HG02588 (cell line): ENCODE data around the gene LRP1B.

ENCODE experiments used
- ATAC-seq: cut with Tn5 transposase; IDR thresholded peaks from one replicate; pipeline ENCODE4 v1.9.1; 2021; ENCODE audit warnings: mild to moderate bottlenecking, moderate library complexity; ENCODE audit not compliant: unreplicated experiment

Gene LRP1B

GRCh38 chr2:140246058-140246457, 1884.8 kb downstream of the LRP1B start:
- no peak for ATAC-seq

- no peak for ATAC-seq
These were observed 1887.9 kb downstream of the LRP1B start for GRCh38 chr2:140242889-140243288.

DNA sequence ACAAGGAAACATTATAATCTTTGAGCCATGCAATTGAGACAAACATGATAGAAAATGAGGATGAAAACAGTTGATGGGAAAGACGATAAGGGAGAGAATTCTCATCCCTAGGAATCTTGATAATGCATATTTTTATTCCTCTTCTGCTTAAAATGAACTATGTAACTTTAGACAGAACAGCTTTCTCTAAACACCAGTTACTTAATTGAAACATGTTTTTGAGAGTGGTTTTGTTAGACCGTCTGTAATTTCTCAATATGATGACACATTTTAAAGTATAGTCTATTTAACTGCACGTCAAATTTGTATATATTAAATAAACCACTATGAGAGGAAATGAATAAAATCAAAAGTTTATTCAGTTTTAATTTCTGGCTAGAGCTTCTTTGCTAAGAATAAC, 1896.7 kb downstream of the LRP1B start:
- ATAC-seq, result no peak

GRCh38 chr2:140210963-140211362, 1919.9 kb downstream of the LRP1B start:
- ATAC-seq, result no peak

DNA sequence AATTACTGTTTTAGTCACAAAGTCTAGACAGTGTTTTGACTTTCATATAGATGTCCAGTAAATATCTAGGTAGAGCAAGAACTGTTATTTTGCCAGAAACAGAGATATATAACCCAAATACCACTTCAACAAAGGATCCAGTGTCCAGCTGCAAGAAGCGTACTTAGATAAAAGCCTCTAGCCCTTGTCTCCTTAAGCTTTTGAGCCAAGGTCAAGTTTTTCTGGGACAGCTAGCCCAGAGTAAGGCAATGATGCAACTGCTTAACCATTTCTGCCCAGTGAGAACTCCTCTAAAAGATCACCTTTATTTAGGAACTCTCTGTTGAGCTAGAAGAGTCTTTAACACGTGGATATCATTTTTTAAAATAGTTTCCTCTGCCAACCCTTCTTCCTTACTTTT, 1925.7 kb downstream of the LRP1B start:
- no peak for ATAC-seq

DNA sequence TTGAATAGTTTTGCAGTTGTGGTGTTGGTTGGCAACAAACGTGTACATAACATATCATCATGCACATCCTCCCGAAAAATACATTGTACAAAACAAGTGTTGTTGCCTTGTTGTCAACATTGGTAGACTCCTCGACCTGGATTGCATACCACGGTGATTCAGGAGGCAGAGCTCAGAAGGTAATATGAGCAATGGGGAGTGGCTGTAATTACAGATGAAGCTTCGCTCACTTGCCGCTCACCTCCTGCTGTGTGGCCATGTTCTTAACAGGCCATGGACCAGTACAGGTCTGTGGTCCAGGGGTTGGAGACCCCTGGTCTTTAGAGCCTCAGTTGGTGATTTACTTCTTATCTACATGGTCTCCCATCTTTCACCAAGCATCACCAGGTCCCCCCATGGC, 1927.5 kb downstream of the LRP1B start:
- ATAC-seq, result no peak

GRCh38 chr2:140201572-140201971, 1929.2 kb downstream of the LRP1B start:
- no peak for ATAC-seq

- ATAC-seq, result no peak
These were observed 1930.1 kb downstream of the LRP1B start for GRCh38 chr2:140200764-140201163.

DNA sequence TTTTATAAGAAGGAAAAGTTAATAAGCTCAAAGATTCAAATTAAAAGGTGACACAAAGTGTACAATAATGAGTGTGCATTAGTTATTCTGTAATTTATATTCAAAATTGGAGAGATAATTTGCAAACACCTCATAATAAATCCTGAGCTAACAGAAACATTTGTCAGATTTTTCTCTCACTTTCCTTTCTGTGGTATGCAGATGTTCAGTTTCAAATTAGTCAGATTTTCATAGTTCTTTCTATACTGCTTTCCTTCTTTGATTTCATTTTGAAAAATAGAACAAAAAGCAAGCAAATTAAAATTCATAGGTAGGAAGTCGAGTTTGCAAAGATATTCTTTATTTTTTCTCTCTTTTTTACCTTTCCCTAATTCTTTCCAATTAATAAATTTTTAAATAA, 1930.5 kb downstream of the LRP1B start:
- no peak for ATAC-seq

DNA sequence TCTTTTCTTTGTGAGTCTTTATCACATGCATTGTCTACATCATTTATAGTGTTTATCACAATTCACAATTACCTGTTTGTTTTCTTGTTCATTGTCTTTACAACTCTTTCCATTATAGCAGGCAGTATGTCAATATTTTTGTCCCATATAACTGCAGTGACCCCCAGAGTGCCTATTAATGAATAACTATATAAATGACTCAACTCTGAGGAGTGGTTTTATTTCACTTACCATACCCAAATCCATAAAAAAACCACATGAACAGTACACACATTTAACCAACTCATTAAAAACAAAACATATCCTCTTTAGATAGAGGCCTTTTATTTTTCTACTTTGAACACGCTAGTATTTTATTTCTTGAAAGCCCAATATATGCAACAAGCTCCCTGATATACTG, 1931.5 kb downstream of the LRP1B start:
- ATAC-seq, result no peak

DNA sequence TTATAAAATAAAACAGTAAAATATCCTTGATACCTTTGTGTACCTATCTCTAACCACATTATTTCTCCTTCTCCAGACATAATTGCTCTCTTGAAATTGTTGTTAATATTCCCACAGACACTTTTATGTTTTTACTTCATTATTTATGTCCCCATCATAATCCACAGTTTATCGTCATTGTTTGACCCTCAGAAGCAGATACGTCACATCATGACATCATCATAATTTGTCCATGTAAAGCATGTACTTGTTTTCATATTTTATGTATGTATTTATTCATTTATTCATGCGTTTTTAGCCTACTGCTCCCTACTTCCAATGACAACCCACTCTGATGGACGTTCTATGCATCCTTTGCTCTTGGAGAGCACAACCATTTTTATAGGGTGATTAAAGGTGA, 1943.7 kb downstream of the LRP1B start:
- ATAC-seq, result no peak

- ATAC-seq, result no peak
These were observed 1944.5 kb downstream of the LRP1B start for GRCh38 chr2:140186313-140186712.

DNA sequence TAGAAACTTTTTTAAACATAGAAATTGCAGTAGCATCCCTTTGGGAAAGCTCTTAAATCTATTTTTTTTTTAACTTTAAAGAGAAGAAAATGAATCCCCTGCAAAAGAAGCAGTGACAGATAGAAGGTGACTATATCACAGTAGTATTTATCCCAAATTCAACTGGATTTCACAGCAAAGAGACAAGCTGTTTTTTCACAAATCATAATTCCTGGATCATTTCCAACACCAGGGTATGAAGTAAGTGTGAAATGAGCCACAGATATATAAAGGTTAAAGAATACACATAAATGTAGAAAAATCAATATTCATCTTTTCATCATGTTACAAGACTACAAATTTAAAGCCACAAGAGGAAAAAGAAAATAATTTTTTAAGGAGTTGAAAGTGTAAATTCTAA, 1945.7 kb downstream of the LRP1B start:
- no peak for ATAC-seq

- ATAC-seq, result no peak
These were observed 1947.6 kb downstream of the LRP1B start for GRCh38 chr2:140183056-140183765.
